GM12875 (cell line): ENCODE results near the gene GRID1.

Experiments used
- H3K4me3 ChIP-seq: one replicate; pipeline ENCODE4 v1.5.1; 2011; ENCODE audit warnings: low read depth, low read length, control low read depth
- TF ChIP-seq, protein P1 (sequence below): IDR thresholded peaks from 2 replicates; pipeline ENCODE4 v1.5.1; 2011; ENCODE audit warnings: low read depth, mild to moderate bottlenecking, control low read depth, inconsistent platforms, low read length, moderate library complexity, borderline replicate concordance; ENCODE audit not compliant: insufficient read depth

Gene GRID1

DNA sequence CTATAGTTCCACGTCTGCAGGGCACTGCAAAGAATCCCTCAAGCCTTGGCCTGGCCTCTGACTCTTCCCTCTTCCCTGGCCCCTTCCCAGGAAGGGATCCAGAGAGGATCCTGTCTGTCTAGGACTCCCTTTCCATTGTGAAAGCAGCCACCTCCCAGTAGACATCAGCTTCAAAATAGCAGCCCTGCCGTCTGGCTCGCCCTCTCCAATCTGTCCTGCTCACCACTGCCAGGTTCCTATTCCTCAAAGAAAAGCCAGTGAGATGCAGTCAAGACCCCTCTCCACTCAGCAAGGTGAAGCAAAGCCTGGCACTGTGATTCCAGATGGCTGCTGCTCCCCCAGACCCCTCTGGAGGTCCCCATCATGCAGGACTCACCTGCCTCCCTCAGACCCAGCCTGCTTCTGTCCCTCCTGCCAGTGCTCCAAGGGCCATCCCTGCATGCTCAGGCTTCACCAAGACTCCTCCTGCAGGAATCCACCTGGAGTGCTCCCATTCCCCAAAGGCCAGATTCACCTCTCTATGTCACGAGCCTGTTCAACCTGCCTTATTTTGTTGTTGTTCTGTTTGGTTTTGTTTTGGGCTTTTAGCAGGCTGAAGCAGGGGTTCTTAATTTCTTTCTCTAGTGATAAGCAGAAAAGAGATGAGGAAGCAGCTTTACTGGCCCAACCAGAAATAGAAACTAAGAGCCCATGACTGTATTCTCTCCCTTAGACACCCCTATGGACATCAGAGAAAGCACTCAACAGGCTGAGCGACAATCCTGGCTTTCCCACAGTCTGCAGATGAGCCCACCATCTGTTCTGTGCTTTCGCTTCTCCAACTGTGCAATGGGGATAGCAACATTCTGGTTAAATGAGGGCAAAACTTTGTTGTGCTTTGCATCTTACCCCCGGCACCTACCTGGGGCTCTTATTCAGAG lies 305.1 kb downstream of the GRID1 start:
- TF ChIP-seq, protein P1, sequence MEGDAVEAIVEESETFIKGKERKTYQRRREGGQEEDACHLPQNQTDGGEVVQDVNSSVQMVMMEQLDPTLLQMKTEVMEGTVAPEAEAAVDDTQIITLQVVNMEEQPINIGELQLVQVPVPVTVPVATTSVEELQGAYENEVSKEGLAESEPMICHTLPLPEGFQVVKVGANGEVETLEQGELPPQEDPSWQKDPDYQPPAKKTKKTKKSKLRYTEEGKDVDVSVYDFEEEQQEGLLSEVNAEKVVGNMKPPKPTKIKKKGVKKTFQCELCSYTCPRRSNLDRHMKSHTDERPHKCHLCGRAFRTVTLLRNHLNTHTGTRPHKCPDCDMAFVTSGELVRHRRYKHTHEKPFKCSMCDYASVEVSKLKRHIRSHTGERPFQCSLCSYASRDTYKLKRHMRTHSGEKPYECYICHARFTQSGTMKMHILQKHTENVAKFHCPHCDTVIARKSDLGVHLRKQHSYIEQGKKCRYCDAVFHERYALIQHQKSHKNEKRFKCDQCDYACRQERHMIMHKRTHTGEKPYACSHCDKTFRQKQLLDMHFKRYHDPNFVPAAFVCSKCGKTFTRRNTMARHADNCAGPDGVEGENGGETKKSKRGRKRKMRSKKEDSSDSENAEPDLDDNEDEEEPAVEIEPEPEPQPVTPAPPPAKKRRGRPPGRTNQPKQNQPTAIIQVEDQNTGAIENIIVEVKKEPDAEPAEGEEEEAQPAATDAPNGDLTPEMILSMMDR, result no peak
- no peak overlapping the region for H3K4me3 ChIP-seq

DNA sequence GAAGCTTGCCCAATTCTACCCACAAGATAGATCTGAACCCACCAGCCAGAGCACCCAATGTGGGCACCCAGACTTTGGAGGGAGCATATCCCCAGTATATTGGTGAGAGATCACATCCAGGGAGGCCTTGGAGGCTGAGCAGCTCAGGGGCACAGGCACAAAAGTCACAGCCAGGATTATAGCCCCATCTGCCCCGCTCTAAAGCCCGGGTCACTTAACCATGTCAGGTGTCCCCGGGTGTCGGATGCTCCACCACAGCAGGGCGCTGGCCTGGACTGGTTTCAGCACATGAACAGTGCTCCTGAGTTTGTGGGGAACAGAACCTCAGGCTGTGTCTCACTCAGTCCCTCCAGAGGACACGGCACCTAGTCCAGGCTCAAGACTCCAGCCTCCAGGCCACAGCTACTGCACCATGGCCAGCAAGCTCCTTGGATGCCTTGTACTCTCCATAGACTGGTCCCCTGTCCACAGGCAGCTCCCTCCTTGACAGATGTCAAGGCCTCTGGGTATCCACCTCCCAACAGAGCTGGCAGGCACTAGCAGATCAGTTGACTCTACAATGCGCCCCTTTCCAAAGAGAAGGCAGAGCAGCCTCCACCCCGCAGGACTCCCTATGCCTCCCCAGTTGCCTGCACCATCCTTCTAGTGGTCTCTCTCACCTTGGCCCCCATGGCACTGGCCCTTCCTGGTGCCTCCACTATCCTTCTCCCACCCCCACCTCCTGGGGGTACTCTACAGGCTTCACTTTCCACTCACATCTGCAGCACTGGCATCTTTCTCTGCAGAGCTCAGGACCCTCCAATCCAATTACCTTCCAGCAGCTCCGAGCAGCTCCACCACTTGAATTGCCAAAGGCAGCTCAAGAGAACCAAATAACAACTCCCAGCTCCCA lies 306.0 kb downstream of the GRID1 start:
- TF ChIP-seq, protein P1, result no peak
- no peak overlapping the region for H3K4me3 ChIP-seq

DNA sequence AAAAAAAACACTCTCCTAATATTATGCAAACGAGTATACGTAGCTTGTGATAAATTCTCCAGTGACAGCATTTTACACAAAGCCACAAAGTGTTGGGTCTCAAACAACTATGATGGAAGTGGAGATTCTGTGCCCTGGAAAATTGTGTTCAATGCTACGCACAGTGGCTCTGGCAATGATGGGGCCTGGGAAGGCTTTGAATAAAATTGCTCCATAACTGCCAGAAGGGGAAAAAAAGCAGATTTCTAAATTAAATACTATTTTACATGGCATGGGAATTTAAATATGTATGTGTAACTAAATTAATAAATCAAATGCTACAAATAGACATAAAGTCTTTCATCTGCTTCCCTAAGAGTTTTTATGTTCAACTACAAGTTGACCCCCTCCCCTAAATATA lies 306.7 kb downstream of the GRID1 start:
- TF ChIP-seq, protein P1, result no peak
- H3K4me3 ChIP-seq, result no peak overlapping the region

DNA sequence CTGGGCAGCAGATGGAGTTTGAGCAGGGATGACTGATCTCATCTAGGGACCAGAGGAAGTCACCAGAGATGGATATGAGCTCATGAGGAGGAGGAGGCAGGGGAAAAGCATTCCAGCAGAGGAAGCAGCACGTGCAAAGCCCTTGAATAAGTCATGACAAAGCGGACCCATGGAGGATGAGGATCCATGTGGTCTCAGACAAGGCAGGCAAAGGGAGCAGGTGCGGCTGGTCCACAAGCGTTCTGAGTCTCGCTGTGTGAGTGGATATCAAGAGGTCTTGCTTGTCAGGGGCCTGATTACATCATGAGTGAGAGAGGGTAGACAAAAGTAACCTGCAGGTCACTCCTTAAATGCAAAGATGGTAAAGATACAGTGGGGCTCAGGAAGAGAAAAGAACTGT lies 307.6 kb downstream of the GRID1 start:
- TF ChIP-seq, protein P1, result no peak

DNA sequence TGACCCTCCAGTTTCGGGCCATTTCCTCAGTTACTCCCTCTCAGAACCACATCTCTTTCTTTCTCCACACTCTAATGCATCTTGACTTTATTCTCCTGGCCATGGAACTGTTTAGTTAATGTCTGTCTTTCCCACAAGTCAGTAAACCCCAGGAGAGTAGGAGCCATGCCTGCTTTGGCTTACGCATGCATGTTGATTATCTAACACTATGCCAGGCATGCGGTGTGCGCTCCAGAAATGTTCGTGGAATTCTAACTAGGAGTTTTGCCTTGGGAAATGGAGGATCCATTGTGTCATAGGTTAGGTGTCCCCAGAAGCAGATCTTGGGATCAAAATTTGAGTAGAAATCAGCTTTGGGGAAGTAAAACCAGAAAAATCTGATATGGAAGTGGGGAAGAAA lies 308.9 kb downstream of the GRID1 start:
- no peak overlapping the region for H3K4me3 ChIP-seq
- TF ChIP-seq, protein P1, result no peak

More for the DNA sequence above, 307.6 kb downstream of the GRID1 start:
- H3K4me3 ChIP-seq, result no peak overlapping the region

DNA sequence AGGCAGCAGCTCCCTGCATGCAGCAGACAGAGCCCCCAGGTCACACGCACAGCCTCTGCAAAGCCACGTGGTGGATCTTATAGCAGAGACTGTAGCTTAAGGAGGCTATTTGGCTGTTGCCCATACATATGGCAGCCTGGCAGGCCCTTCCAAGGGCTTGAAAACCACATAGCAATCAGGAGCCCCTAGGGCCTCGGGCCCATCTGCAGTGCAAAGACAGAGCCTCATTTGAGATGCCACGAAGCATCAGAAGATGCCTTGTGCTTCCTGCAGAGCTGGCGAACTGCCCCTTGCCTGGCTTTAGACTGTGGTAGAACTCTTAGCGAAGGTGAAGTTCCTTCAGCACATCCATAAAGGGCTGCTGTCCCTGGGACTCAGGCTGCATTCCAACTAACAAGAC lies 309.9 kb downstream of the GRID1 start:
- H3K4me3 ChIP-seq, result no peak overlapping the region
- TF ChIP-seq, protein P1, result no peak

DNA sequence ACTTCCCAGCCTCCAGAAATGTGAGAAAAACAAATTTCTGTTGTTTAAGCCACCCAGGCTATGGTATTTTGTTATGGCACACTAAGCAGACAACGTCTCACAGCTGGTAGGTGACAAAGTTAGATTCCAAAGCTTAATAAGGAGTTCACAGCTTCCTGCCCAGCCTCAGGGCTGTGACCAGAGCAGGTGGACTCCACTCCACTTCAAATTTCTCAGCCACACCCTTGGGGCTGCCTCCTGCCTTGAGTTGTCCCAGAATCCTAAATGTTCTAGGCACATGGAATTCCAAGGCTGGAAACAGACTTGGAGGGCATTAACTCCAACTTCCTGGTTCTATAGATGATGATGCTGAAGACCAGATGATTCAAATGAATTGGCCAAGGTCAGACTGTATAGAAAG lies 310.7 kb downstream of the GRID1 start:
- TF ChIP-seq, protein P1, result no peak

More for the DNA sequence above, 310.7 kb downstream of the GRID1 start:
- no peak overlapping the region for H3K4me3 ChIP-seq
